Smooth muscle cell (in vitro differentiated cells): ENCODE measurements around the gene SECISBP2L. TPM values are rescaled to one million over a fixed set of nuclear protein-coding genes. Genes with fewer than 3 reads are reported as not detected.
A peak's percentile ranks its signal among the peaks of the same experiment; 100 is the strongest.
"Not testable (repeated sequence)": the region's sequence is repeated elsewhere in the genome, so short reads cannot be mapped to it uniquely, and the experiment has no call there.

ENCODE experiments used
- DNase-seq: peaks from one replicate; lab custom pipeline; 2025; ENCODE audit not compliant: unreplicated experiment; lab: John Stamatoyannopoulos, UW
- H2AFZ ChIP-seq: fragments of 200-600 bp; sonication (generic); 2 replicates; pipeline ENCODE4 v1.6.0; 2016; ENCODE audit warnings: antibody characterized with exemption, low read depth, mild to moderate bottlenecking
- H3F3A ChIP-seq: fragments of 200-600 bp; sonication (generic); 2 replicates; pipeline ENCODE4 v1.6.0; 2017; ENCODE audit warnings: antibody characterized with exemption, low read depth
- H3K27ac ChIP-seq: fragments of 200-600 bp; sonication (generic); 2 replicates; pipeline ENCODE4 v1.5.1; 2016; ENCODE audit warnings: low read depth, mild to moderate bottlenecking
- H3K27me3 ChIP-seq: fragments of 200-600 bp; sonication (generic); 2 replicates; pipeline ENCODE4 v1.6.1; 2016; ENCODE audit warnings: low read depth, mild to moderate bottlenecking
- H3K36me3 ChIP-seq: fragments of 200-600 bp; sonication (generic); 2 replicates; pipeline ENCODE4 v1.5.1; 2016; ENCODE audit warnings: low read depth
- H3K4me1 ChIP-seq: fragments of 200-600 bp; sonication (generic); 2 replicates; pipeline ENCODE4 v1.5.1; 2016; ENCODE audit warnings: low read depth
- H3K4me2 ChIP-seq: fragments of 200-600 bp; sonication (generic); 2 replicates; pipeline ENCODE4 v1.6.0; 2016; ENCODE audit warnings: mild to moderate bottlenecking
- H3K4me3 ChIP-seq: fragments of 200-600 bp; sonication (generic); 2 replicates; pipeline ENCODE4 v1.5.1; 2016; ENCODE audit warnings: mild to moderate bottlenecking
- H3K79me2 ChIP-seq: fragments of 200-600 bp; sonication (generic); 2 replicates; pipeline ENCODE4 v1.6.0; 2016; ENCODE audit warnings: low read depth, mild to moderate bottlenecking
- H3K9ac ChIP-seq: fragments of 200-600 bp; sonication (generic); 2 replicates; pipeline ENCODE4 v1.6.0; 2016; ENCODE audit warnings: low read depth
- H3K9me3 ChIP-seq: fragments of 200-600 bp; sonication (generic); replicated peaks from 2 replicates; pipeline ENCODE4 v1.5.1; 2016; ENCODE audit warnings: low read depth
- H4K20me1 ChIP-seq: fragments of 200-600 bp; sonication (generic); 2 replicates; pipeline ENCODE4 v1.6.0; 2016; ENCODE audit warnings: low read depth
- WGBS: methylation state at CpG from one replicate; pipeline ENCODE4 v1.1.7; 2016; ENCODE audit warnings: low lambda C conversion rate; 5-methylcytosine and 5-hydroxymethylcytosine counted together
- polyA plus RNA-seq: library from polyadenylated mRNA; unstranded; fragments of >200 nt; fragmentation: Nextera tagmentation; extraction: Ambion mirVana; gene quantifications from 2 replicates; pipeline ENCODE4 v1.2.1, GENCODE V29; 2016
- total RNA-seq: library from RNA; depleted of rRNA; stranded (reverse); fragments of >200 nt; gene quantifications from 2 replicates; pipeline ENCODE4 v1.2.3, GENCODE V29; 2014
- TF ChIP-seq, protein P1 (sequence below): fragments of 200-600 bp; sonication (generic); IDR thresholded peaks from 2 replicates; pipeline ENCODE4 v1.5.1; 2017; ENCODE audit warnings: borderline replicate concordance, mild to moderate bottlenecking, antibody characterized with exemption; ENCODE audit not compliant: insufficient read depth, poor library complexity, severe bottlenecking

The SECISBP2L gene
- total and polyA plus RNA-seq, 2 experiments from 2014 or later: 13.7 to 24.0 TPM

DNA sequence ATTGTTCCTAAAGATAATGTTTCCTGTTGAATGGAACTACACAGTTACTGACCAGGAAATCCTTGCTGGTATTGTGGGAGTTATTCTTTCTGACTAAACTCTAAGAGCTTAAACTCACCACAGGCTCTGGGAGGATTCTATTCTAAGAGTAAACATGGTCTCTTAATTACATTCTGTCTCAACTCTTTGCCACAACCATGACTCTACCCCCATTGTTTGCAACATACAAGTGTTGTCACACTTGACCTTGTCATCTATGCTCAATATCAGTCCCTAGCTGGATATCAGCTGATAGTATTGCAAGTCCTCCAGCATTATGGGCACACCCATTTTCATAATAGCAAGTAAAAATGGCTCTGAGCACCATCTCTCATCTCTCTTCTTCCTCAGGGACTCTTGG is 29.6 kb upstream of the SECISBP2L start:
- Histone ChIP-seq H3K4me2 (peak overlapping the region; percentile 2), H3K79me2 (no peaks in the 10 kb centered on the region), H2AFZ (no peak overlapping the region), H4K20me1 (no peaks in the 10 kb centered on the region), H3F3A (no peaks in the 10 kb centered on the region), H3K4me3 (no peak overlapping the region), H3K27ac (no peak overlapping the region), H3K4me1 (no peaks in the 10 kb centered on the region), H3K9me3 (no peaks in the 10 kb centered on the region), H3K9ac (no peak overlapping the region), H3K27me3 (no peaks in the 10 kb centered on the region), H3K36me3 (no peaks in the 10 kb centered on the region)
- TF ChIP-seq, protein P1, sequence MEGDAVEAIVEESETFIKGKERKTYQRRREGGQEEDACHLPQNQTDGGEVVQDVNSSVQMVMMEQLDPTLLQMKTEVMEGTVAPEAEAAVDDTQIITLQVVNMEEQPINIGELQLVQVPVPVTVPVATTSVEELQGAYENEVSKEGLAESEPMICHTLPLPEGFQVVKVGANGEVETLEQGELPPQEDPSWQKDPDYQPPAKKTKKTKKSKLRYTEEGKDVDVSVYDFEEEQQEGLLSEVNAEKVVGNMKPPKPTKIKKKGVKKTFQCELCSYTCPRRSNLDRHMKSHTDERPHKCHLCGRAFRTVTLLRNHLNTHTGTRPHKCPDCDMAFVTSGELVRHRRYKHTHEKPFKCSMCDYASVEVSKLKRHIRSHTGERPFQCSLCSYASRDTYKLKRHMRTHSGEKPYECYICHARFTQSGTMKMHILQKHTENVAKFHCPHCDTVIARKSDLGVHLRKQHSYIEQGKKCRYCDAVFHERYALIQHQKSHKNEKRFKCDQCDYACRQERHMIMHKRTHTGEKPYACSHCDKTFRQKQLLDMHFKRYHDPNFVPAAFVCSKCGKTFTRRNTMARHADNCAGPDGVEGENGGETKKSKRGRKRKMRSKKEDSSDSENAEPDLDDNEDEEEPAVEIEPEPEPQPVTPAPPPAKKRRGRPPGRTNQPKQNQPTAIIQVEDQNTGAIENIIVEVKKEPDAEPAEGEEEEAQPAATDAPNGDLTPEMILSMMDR: no peak
- no peak for DNase-seq

DNA sequence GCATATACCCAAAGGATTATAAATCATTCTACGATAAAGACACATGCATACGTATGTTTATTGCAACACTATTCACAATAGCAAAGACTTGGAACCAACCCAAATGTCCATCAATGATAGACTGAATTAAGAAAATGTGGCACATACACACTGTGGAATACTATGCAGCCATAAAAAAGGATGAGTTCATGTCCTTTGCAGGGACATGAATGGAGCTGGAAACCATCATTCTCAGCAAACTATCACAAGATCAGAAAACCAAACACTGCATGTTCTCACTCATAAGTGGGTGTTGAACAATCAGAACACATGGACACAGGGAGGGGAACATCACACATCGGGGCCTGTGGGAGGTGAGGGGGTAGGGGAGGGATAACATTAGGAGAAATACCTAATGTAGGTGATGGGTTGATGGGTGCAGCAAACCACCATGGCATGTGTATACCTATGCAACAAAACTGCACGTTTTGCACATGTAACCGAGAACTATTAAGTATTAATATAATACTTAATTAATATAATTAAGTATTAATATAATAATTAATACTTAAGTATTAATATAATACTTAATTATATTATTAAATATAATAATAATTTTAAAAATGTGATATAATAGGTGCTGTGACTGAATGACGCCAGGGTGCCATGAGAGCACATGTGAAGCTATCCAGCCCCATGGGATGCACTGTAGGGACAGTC is 28.5 kb upstream of the SECISBP2L start:
- H3K27ac ChIP-seq, H4K20me1 ChIP-seq, H3K79me2 ChIP-seq, H3F3A ChIP-seq, H3K4me1 ChIP-seq, H2AFZ ChIP-seq, H3K4me2 ChIP-seq, DNase-seq, H3K36me3 ChIP-seq, H3K27me3 ChIP-seq, H3K9ac ChIP-seq, H3K9me3 ChIP-seq, H3K4me3 ChIP-seq: not testable (repeated sequence)
- 98% methylated on average over 6 of the region's 6 CpGs for WGBS

DNA sequence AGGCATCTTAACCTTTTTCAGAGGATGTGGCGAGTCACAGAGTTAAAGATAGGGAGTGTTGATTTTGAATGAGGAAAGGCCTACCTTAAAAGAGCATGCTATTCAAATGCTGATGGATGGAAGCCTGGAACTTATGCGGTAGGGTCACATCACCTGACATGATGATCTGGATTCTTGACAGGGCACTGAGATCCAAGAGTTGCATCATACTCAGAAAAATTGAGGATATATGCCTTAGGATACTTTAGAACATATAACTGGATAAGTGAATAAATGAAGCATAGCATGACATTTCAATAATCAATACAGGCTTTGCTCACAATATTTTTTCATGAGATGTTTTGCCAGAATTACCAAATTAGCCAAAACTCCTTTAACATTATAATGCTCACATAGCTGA is 20.1 kb upstream of the SECISBP2L start:
- Histone ChIP-seq H3K27ac (no peak overlapping the region), H3K4me1 (no peaks in the 10 kb centered on the region), H3K4me3 (no peak overlapping the region), H3K27me3 (no peaks in the 10 kb centered on the region), H4K20me1 (no peaks in the 10 kb centered on the region), H2AFZ (no peak overlapping the region), H3K9ac (no peak overlapping the region), H3K79me2 (no peaks in the 10 kb centered on the region), H3K36me3 (no peaks in the 10 kb centered on the region), H3K9me3 (no peaks in the 10 kb centered on the region), H3K4me2 (no peak overlapping the region), H3F3A (no peaks in the 10 kb centered on the region)
- no peak for DNase-seq
- WGBS: 49% methylated on average over 2 of the region's 2 CpGs
- TF ChIP-seq, protein P1: no peak

DNA sequence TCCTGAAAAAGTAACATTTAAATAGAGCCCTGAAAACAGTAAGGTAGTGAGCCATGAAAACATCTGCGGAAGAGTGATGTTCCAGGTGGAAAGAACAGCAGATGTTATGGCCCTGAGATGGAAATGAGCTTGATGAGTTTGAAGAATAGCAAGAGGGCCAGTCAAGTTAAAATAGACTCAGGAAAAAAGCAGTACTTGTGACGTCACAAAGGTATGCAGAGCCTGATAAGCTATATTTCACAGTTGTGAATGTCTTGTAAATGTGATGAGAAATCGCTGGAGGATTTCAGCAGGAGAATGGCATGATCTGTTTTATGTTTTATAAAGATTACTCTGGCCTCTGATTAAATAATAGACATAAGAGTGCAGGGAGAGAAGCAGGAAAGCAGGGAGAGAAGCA is 18.6 kb upstream of the SECISBP2L start:
- Histone ChIP-seq H3K36me3 (no peaks in the 10 kb centered on the region), H3K9ac (no peak overlapping the region), H3K9me3 (no peaks in the 10 kb centered on the region), H4K20me1 (no peaks in the 10 kb centered on the region), H3K79me2 (no peaks in the 10 kb centered on the region), H3K27me3 (no peaks in the 10 kb centered on the region), H3K27ac (no peak overlapping the region), H3K4me1 (no peaks in the 10 kb centered on the region), H3K4me3 (no peak overlapping the region), H3F3A (no peaks in the 10 kb centered on the region), H3K4me2 (no peak overlapping the region), H2AFZ (no peak overlapping the region)
- no peak for DNase-seq
- TF ChIP-seq, protein P1: no peak
- 60% methylated on average over 3 of the region's 3 CpGs for WGBS
